ENCODE data around the gene MYD88.
"Not testable (repeated sequence)": the region's sequence is repeated elsewhere in the genome, so short reads cannot be mapped to it uniquely, and the experiment has no call there.

Gene MYD88

GRCh38 chr3:38142959-38143358 lies 4.5 kb downstream of the MYD88 start:
- DNase-seq (ENCODE audit: low read depth in 3 of 3): no peak

DNA sequence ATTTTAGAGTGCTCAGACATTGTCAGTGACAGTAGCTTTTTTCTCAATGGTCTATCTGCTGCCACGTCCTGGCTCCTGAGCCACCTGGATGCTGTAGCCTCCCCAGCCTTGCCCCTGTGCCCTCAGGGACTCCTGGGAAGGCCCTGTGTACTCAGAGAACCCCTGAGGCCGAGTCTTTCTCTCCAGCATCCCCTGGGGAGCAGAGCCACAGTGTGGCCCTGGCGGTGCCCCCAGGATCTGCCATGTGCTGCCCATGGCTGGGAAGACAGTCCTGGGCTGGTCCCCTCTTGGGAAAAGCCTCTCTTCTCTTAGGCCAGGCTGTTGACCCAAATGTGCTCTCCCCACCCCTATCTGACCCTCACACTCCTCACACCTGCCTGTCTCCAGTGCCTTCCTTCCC lies 5.0 kb downstream of the MYD88 start:
- DNase-seq (ENCODE audit: low read depth in 3 of 3): no peak

- DNase-seq (ENCODE audit: low read depth in 3 of 3): no peak
These were observed 8.0 kb downstream of the MYD88 start for GRCh38 chr3:38146504-38146903.

DNA sequence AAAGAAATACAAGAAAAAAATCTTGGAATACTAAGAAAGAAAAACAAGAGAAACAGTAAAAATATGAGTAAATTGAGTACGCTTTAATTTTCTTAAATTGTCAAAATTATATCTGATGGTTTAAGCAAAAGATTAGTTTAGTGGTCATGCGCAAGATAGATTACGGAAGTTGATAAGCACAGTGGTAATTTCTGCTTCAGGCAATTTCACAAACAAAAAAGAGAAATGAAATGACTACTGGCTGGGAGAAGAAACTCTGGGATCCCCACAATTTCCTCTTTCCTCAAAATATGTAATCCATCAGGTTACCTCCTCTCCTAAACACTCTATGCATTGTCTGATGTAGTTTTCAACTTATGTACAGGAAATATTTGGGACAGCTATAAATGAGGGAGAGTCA lies 9.0 kb downstream of the MYD88 start:
- no peak for DNase-seq (ENCODE audit: low read depth in 3 of 3)

GRCh38 chr3:38148311-38148882 lies 9.9 kb downstream of the MYD88 start:
- no peak for DNase-seq (ENCODE audit: low read depth in 3 of 3)

DNA sequence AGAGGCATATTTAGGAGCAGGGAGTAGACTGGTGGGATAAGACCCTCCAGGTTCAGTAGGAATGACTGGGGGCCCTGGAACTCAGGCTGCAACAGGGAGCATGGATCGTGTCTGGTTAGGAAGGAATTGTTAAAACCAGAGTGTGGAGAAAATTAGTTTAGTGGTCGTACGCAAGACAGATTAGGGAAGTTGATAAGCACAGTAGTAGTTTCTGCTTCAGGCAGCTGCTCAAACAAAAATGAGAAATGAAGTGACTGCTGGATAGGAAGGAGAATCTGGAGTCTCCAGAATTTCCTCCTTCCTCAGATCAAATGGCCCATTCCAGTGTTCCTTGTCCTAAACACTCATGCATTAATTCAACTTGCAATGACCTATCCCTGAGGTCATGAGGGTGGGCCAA lies 11.2 kb downstream of the MYD88 start:
- no peak for DNase-seq (ENCODE audit: low read depth in 3 of 3)

GRCh38 chr3:38150780-38151528 lies 12.5 kb downstream of the MYD88 start:
- DNase-seq (ENCODE audit: low read depth in 3 of 3): no peak

DNA sequence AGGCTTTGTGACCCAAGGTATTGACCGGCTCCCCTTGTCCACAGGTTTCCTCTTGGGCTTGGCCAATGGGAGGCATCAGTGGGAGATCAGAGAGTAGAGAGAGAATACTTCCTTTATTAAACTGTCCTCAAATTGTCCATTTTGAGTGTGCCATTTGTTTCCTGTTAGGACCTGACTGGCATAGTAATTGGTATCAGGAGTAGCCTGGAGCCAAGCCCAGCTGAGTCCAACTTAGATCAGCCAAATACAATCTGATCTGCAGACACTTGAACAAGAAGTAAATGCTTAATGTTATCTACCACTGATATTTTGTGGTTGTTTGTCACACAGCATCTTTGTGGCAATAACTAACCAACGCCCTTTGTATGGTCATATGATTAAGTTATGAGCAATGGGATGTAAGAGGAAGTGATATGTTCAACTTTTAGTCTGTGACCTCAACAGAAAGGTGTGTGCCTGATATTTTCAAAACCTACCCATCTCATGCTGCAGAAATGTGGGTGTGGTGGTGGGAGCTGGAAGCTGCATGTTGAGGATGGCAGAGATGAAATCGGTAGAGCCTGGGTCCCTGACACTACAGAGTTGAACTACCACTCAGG lies 13.3 kb downstream of the MYD88 start:
- DNase-seq (ENCODE audit: low read depth in 3 of 3): no peak

DNA sequence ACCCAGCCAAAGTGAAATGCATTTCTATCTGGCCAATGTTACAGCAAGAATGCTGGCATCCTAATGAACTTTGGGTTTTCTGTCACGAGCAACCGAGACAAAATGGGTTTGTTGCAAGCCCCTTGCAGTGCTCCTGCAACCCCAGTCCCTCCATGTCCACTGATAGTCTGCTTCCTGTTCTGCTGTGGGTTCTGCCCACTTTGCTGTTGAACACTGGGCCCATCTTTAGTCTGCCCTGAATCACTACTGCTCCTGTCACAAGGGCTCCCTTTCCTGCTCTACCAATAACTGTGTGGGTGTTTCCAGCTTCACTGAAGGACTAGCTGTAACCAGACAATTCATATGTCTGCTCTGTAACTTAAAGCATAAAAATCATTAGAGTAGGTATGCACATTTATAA lies 14.1 kb downstream of the MYD88 start:
- DNase-seq (ENCODE audit: low read depth in 3 of 3): no peak

DNA sequence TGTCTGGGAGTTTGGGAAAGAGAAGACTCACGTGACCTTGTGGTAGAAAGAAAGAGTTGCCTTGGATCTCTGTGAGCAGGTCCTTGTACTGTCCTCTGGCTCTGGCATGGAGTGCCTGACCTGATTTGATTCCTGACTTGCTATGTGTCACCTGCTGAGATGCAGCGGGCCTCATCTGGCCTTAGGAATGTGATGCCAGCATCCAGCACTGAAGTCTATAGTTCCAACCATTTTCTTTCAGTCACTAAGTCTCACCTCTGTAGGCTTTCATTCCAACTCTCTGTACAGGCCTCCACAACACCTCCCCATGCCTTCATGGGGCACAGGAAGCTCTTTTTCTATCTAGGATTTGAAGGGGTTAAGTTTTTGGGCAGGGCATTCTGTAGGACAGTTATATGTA lies 14.8 kb downstream of the MYD88 start:
- no peak for DNase-seq (ENCODE audit: low read depth in 3 of 3)

DNA sequence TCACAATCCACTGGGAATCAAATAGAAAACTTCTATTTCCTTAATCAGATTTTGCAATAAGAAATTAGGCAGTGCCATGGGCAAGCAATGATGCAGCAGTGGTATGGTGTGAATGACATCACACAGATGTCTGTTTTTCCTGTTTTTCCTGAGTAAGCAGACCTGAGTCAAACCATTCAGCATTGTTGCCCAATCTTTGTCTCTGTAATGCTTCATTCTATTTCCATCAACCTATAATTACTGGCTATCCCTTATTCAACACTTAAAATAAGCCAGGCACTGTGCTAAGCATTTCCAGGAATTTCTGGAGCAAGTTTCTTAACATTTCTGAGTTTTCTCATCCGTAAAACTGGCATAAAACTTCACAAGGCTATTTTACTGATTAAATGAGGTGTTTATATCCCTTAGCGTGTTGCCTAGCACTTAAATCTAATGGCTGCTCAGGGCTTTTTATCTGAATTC lies 15.6 kb downstream of the MYD88 start:
- DNase-seq (ENCODE audit: low read depth in 3 of 3): no peak

- no peak for DNase-seq (ENCODE audit: low read depth in 3 of 3)
These were observed 16.3 kb downstream of the MYD88 start for GRCh38 chr3:38154625-38155255.

- no peak for DNase-seq (ENCODE audit: low read depth in 3 of 3)
These were observed 17.4 kb downstream of the MYD88 start for GRCh38 chr3:38155825-38156224.

DNA sequence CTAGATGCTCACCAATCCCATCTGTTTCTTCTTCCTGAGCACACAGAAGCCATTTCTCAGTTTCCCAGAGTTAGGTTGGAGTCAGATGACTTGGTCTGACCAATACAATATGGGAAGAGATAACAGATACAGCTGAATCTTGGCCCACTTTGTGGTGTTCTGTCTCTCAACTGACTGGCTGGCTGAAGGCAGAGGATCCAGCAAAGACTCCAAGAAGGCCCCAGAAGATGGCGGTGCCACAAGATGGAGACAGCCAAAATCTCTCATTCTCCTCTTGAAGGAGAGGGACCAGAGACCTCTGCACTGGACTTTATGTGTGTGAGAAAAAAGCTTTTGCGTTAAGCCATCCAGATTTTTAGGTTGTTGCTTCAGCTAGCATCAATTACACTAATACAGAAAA lies 18.7 kb downstream of the MYD88 start:
- no peak for DNase-seq (ENCODE audit: low read depth in 3 of 3)

DNA sequence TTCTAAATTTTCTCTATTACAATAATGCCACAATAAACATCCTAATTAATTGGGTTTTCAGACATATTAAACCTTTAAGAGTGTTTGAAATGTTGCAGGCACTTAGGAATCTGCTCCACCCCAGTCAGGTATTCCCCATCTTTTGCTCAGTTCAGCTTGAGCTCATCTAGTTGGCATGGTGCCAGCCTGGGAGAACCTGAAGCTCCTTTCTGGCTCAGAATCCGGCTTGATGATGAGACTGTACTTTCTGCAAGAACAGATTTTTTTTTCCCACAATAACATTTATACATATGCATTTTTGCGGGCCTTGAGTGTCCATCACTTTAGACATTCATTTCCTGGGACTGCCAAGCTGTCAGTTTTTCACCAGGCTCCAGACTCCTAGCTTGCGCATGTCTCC lies 19.1 kb downstream of the MYD88 start:
- DNase-seq (ENCODE audit: low read depth in 3 of 3): no peak

- DNase-seq (ENCODE audit: low read depth in 3 of 3): no peak
These were observed 20.0 kb downstream of the MYD88 start for GRCh38 chr3:38158472-38158871.

GRCh38 chr3:38160704-38161103 lies 22.2 kb downstream of the MYD88 start:
- DNase-seq (ENCODE audit: low read depth in 3 of 3): not testable (repeated sequence)

DNA sequence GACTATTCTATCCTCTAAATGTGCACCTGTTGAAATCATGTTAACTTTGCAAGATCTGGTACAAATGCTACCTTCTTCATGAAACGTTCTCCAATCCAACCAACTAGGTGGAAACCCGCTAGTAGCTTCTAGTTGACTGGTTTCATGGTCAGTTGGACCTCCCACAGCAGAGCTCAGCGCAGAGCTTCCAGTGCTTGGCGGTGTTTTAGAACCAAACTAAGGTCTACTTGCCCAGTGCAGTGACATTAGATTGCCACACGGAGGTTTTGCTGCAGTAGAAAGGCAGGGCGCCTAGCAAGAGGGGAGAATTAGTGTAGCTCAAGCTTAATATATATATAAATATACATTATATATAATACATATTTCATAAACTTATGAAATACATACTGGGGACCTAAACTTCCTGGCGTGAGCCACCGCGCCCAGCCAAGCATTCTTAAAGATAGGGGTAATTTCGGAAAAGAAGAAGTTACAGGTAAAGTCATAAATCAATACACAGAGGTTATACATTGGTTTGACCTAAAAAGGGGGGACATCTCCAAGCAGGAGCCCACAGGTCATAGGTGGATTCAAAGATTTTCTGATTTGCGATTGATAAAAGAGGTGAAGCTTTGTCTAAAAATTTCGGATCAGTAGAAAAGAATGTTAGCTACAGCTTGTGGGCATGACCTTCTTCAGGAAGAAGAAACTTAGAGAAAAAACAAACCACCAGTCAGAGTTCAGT lies 24.8 kb downstream of the MYD88 start:
- no peak for DNase-seq (ENCODE audit: low read depth in 3 of 3)

DNA sequence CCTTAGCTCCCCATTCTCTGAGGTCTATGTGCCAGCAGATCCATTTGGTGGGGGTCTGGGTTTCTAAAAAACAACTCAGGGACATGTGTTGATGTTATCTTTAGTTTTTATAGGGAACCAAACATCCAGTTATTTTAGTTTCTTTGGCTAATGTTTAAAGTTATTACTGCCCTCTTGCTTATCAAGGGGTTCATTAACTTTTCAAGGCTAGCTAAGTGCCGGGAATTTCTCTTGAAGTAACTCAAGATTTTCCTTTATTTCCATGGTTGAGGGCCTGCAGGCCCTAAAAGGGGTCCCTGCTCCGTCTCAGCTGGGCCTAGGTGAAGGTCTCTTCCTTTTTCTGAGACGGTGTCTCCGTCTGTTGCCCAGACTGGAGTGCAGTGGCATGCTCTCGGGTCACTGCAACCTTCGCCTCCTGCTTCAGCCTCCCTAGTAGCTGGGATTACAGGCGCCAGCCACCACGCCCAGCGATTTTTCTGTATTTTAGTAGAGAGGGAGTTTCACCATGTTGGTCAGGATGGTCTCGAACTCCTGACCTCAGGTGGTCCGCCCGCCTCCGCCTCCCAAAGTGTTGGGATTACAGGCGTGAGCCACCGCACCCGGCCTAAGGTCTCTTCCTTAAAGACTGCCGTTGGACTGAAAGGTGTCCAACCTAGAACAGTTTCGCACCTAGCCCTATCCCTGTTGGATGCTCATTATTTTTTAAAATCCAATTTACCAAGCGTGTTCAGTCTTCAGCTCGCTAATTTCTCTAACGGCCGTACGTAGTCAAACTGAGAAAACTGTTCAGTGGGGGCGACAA lies 25.6 kb downstream of the MYD88 start:
- no peak for DNase-seq (ENCODE audit: low read depth in 3 of 3)

DNA sequence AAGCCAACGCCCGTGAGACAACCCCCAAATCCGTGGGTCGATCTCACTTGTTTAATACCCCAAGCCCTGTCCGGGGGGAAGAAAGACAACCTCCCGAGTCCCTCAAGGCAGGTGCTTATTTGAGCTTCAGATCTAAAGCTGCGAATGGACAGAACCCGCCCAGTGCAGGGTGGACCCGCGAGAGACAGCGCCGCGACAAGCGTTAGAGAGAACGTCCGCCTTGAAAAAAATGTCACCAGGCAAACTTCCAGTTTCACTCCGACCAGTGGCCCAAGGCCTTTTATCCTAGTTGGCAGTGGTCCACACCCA lies 26.1 kb downstream of the MYD88 start:
- DNase-seq (ENCODE audit: low read depth in 3 of 3): no peak

GRCh38 chr3:38164952-38165721 lies 26.7 kb downstream of the MYD88 start, which contains the start of gene OXSR1:
Gene OXSR1 (plus strand): TSS chr3:38165537. CDS start chr3:38165877, 340 bp downstream.
- DNase-seq (ENCODE audit: low read depth in 3 of 3): peak; percentile 92 to 95 (median 93)

Measured in stimulated activated CD4-positive, alpha-beta T cell treated with anti-CD3 and anti-CD28 coated beads, TNF-alpha, amount 100 ng/mL, for 48 hours (primary cell).